HCT116 (cell line): Measurements from ENCODE around the gene ITPR1. TPM values are rescaled to one million over a fixed set of nuclear protein-coding genes. Genes with fewer than 3 reads are reported as not detected.

ENCODE experiments used
- ATAC-seq: fragments of 200-7000 bp; cut with Tn5 transposase; 2 replicates; pipeline ENCODE4 v1.9.1; 2020; ENCODE audit warnings: mild to moderate bottlenecking, moderate library complexity
- BruUV-seq: library from RNA; stranded (reverse); fragments of 400-500 nt; replicated peaks from 2 replicates; lab custom pipeline; 2021; lab: Mats Ljungman, UMichigan
- CTCF ChIA-PET: fragments of 300-600 bp; sonication (Branson Sonifier 250); formaldehyde crosslinking; loops from one replicate; lab custom pipeline; 2021; ENCODE audit warnings: antibody characterized with exemption; lab: Charles Lee
- POLR2A ChIA-PET: fragments of 300-600, 350-600 bp; sonication (Branson Sonifier 250); formaldehyde crosslinking; loops from one replicate; lab custom pipeline; 2021; ENCODE audit warnings: antibody characterized with exemption; lab: Charles Lee
- RAD21 ChIA-PET, 2 experiments: fragments of 300-600 bp; sonication (Branson Sonifier 250); formaldehyde crosslinking; loops; one replicate each; lab custom pipeline; 2023; ENCODE audit warnings: low total read pairs in 2 of 2; ENCODE audit not compliant: uncharacterized antibody in 2 of 2, unreplicated experiment in 2 of 2, low non-redundant PET in 1 of 2; lab: Charles Lee
- DNase-seq: peaks from one replicate; pipeline ENCODE4 v3.0.0-alpha.2; 2010; ENCODE audit warnings: low read depth, low spot score
- H2AFZ ChIP-seq: fragments of 200-600 bp; shearing (Covaris generic), sonication (generic); 2 replicates; pipeline ENCODE4 v1.6.1; 2017; ENCODE audit warnings: low read depth, mixed run types, mixed read lengths, antibody characterized with exemption, low read length; ENCODE audit not compliant: poor library complexity, severe bottlenecking
- H3K27ac ChIP-seq: 2 replicates; pipeline ENCODE4 v1.5.1; 2012; ENCODE audit warnings: low read depth, low read length
- H3K27me3 ChIP-seq: fragments of 200-600 bp; sonication (generic); 2 replicates; pipeline ENCODE4 v1.6.1; 2016; ENCODE audit warnings: mixed run types, low read length, mixed read lengths; ENCODE audit not compliant: insufficient read depth
- H3K36me3 ChIP-seq, 2 experiments: fragments of 200-500 bp in 1 of 2; fragments of 200-600 bp in 1 of 2; sonication (Bioruptor generic) in 1 of 2; sonication (generic) in 1 of 2; 2 replicates each; pipeline versions ENCODE4 v1.5.1 to v1.6.1; 2014 to 2016; ENCODE audit warnings: low read length in 2 of 2, inconsistent platforms in 1 of 2, mixed read lengths in 1 of 2, mixed run types in 1 of 2; ENCODE audit not compliant: insufficient read depth in 2 of 2, control insufficient read depth in 1 of 2
- H3K4me1 ChIP-seq, 2 experiments: fragments of 200-600 bp in 1 of 2; sonication (generic) in 1 of 2; 2 replicates each; pipeline versions ENCODE4 v1.5.1 to v1.6.1; 2012 to 2017; ENCODE audit warnings: low read length in 2 of 2, inconsistent platforms in 1 of 2, mild to moderate bottlenecking in 1 of 2, mixed read lengths in 1 of 2, mixed run types in 1 of 2, moderate library complexity in 1 of 2; ENCODE audit not compliant: insufficient read depth in 2 of 2, control insufficient read depth in 1 of 2
- H3K4me2 ChIP-seq: fragments of 200-600 bp; sonication (generic); 2 replicates; pipeline ENCODE4 v1.6.1; 2017; ENCODE audit warnings: mixed run types, low read length, mixed read lengths
- H3K4me3 ChIP-seq, 2 experiments: fragments of 200-600 bp in 1 of 2; sonication (generic) in 1 of 2; replicated peaks in 1 of 2; 2 replicates each; pipeline ENCODE4 v1.5.1; 2011 to 2016; ENCODE audit warnings: low read length in 2 of 2, control low read depth in 1 of 2, low read depth in 1 of 2, mild to moderate bottlenecking in 1 of 2, mixed read lengths in 1 of 2, mixed run types in 1 of 2
- H3K79me2 ChIP-seq: fragments of 200-600 bp; sonication (generic); 2 replicates; pipeline ENCODE4 v1.6.1; 2017; ENCODE audit warnings: mild to moderate bottlenecking, mixed run types, low read length, moderate library complexity, mixed read lengths; ENCODE audit not compliant: insufficient read depth
- H3K9ac ChIP-seq: fragments of 200-600 bp; sonication (generic); 2 replicates; pipeline ENCODE4 v1.6.1; 2016; ENCODE audit warnings: low read length, mixed read lengths
- H3K9me2 ChIP-seq: fragments of 200-600 bp; sonication (generic), shearing (Covaris generic); 2 replicates; pipeline ENCODE4 v1.6.1; 2017; ENCODE audit warnings: mixed run types, mild to moderate bottlenecking, moderate library complexity; ENCODE audit not compliant: insufficient read depth
- H3K9me3 ChIP-seq, 2 experiments: fragments of 200-500 bp in 1 of 2; fragments of 200-600 bp in 1 of 2; sonication (Bioruptor generic) in 1 of 2; sonication (generic) in 1 of 2; 2 replicates each; pipeline ENCODE4 v1.6.1; 2014 to 2017; ENCODE audit warnings: low read length in 2 of 2, mixed read lengths in 2 of 2, inconsistent platforms in 1 of 2, low read depth in 1 of 2, mild to moderate bottlenecking in 1 of 2, mixed run types in 1 of 2, moderate library complexity in 1 of 2; ENCODE audit not compliant: control insufficient read depth in 1 of 2, insufficient read depth in 1 of 2
- H4K20me1 ChIP-seq: fragments of 200-600 bp; sonication (generic), shearing (Covaris generic); 2 replicates; pipeline ENCODE4 v1.6.1; 2017; ENCODE audit warnings: mixed run types, mild to moderate bottlenecking, moderate library complexity; ENCODE audit not compliant: insufficient read depth
- ATF3 ChIP-seq: IDR thresholded peaks from 2 replicates; pipeline ENCODE4 v1.6.1; 2012
- CBX3 ChIP-seq: IDR thresholded peaks from 2 replicates; pipeline ENCODE4 v1.6.1; 2012; ENCODE audit warnings: low read depth
- CEBPB ChIP-seq: IDR thresholded peaks from 2 replicates; pipeline ENCODE4 v1.6.1; 2012; ENCODE audit warnings: low read depth
- EGR1 ChIP-seq: IDR thresholded peaks from 2 replicates; pipeline ENCODE4 v1.6.1; 2012; ENCODE audit warnings: low read depth
- ELF1 ChIP-seq: IDR thresholded peaks from 2 replicates; pipeline ENCODE4 v1.6.1; 2012; ENCODE audit warnings: low read depth, borderline replicate concordance
- EZH2 ChIP-seq: fragments of 200-600 bp; sonication (generic); IDR thresholded peaks from 2 replicates; pipeline ENCODE4 v1.6.1; 2017; ENCODE audit warnings: antibody characterized with exemption, mixed run types
- FOSL1 ChIP-seq: IDR thresholded peaks from 2 replicates; pipeline ENCODE4 v1.6.1; 2012; ENCODE audit warnings: low read depth
- POLR2A ChIP-seq: IDR thresholded peaks from 2 replicates; pipeline ENCODE4 v1.7.0; 2011; ENCODE audit warnings: borderline replicate concordance; ENCODE audit not compliant: insufficient read depth, insufficient read length; ENCODE audit errors: extremely low read depth
- POLR2AphosphoS5 ChIP-seq: IDR thresholded peaks from 2 replicates; pipeline ENCODE4 v1.6.1; 2011; ENCODE audit warnings: mild to moderate bottlenecking, low read depth, low read length, moderate library complexity
- RAD21 ChIP-seq: IDR thresholded peaks from 2 replicates; pipeline ENCODE4 v1.6.1; 2012; ENCODE audit warnings: low read depth, mild to moderate bottlenecking
- REST ChIP-seq: IDR thresholded peaks from 2 replicates; pipeline ENCODE4 v1.6.1; 2012; ENCODE audit warnings: low read depth
- SP1 ChIP-seq: IDR thresholded peaks from 2 replicates; pipeline ENCODE4 v1.6.1; 2012; ENCODE audit warnings: low read depth
- SRF ChIP-seq: IDR thresholded peaks from 2 replicates; pipeline ENCODE4 v1.6.1; 2012; ENCODE audit warnings: low read depth
- TCF7L2 ChIP-seq: IDR thresholded peaks from 2 replicates; pipeline ENCODE4 v1.7.0; 2011; ENCODE audit warnings: borderline replicate concordance, inconsistent platforms; ENCODE audit not compliant: insufficient read depth, insufficient read length; ENCODE audit errors: extremely low read depth
- ZBTB33 ChIP-seq: IDR thresholded peaks from 2 replicates; pipeline ENCODE4 v1.6.1; 2011; ENCODE audit warnings: mild to moderate bottlenecking, low read length, moderate library complexity; ENCODE audit not compliant: insufficient replicate concordance; ENCODE audit errors: extremely low read depth
- ZFX ChIP-seq: fragments of 450-650 bp; IDR thresholded peaks from 2 replicates; pipeline ENCODE4 v1.6.1; 2017
- ZNF274 ChIP-seq: fragments of 200-500 bp; sonication (Bioruptor generic); IDR thresholded peaks from 2 replicates; pipeline ENCODE4 v1.6.1; 2014; ENCODE audit warnings: mild to moderate bottlenecking, low read depth, low read length, inconsistent platforms
- intact Hi-C: fragments of 100-400 bp; cut with micrococcal nuclease; formaldehyde crosslinking; loops from 2 replicates; pipeline ENCODE4 v1.10.0; 2022
- total RNA-seq: library from RNA; stranded (reverse); gene quantifications from one replicate; pipeline ENCODE4 v1.2.1, GENCODE V29; 2021; ENCODE audit not compliant: unreplicated experiment

The ITPR1 gene
- total RNA-seq, 1 experiment from 2014 or later: 9.2 TPM

GRCh38 chr3:4739289-4740236 is 246.4 kb downstream of the ITPR1 start:
- Histone ChIP-seq H3K4me2 (no peak overlapping the region), H3K4me3 (no peak overlapping the region), H3K27me3 (peaks cover 4% of the 10 kb centered on the region), H4K20me1 (no peaks in the 10 kb centered on the region), H3K27ac (no peak overlapping the region), H3K9me2 (no peaks in the 10 kb centered on the region), H3K79me2 (no peaks in the 10 kb centered on the region), H3K36me3 (no peaks in the 10 kb centered on the region), H3K4me1 (peaks cover 26 to 30% of the 10 kb centered on the region in 2 experiments), H3K9ac (no peak overlapping the region), H3K9me3 (no peaks in the 10 kb centered on the region), H2AFZ (no peak overlapping the region)
- no peak for TF ChIP-seq ZFX
- no peak for TF ChIP-seq CEBPB
- TF ChIP-seq POLR2A: no peak
- TF ChIP-seq ZBTB33: no peak
- TF ChIP-seq RAD21: no peak
- no peak for TF ChIP-seq ATF3
- no peak for TF ChIP-seq FOSL1
- TF ChIP-seq CBX3: no peak
- no peak for TF ChIP-seq SRF
- no peak for TF ChIP-seq EZH2
- TF ChIP-seq REST: no peak
- no peak for TF ChIP-seq EGR1
- no peak for TF ChIP-seq POLR2AphosphoS5
- no peak for TF ChIP-seq SP1
- no peak for TF ChIP-seq ZNF274
- TF ChIP-seq ELF1: no peak
- no peak for TF ChIP-seq TCF7L2
- ATAC-seq (no peak), DNase-seq (no peak)
- BruUV-seq: no TSS peak
- ChIA-PET CTCF (no interaction called here), POLR2A (no interaction called here), RAD21 (no interaction called here)
- intact Hi-C loops: no loop called here
